ENCODE data around the gene KLHL8.

DNA sequence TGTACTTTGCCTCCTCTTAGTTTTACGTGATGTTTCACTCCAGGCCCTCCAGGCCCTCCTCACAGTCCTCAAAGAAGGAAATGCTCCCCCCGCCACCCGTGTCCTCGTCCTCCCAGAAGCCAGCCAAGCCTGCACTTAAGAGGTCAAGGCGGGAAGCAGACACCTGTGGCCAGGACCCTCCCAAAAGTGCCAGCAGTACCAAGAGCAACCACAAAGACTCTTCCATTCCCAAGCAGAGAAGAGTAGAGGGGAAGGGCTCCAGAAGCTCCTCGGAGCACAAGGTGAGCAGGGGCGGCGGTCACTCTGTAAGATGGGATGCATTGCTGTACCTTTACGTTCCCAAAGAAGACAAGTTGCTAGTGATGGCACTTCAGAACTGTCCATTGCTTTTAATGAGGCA, 94.4 kb downstream of the KLHL8 start:
- TF ChIP-seq, protein P1, sequence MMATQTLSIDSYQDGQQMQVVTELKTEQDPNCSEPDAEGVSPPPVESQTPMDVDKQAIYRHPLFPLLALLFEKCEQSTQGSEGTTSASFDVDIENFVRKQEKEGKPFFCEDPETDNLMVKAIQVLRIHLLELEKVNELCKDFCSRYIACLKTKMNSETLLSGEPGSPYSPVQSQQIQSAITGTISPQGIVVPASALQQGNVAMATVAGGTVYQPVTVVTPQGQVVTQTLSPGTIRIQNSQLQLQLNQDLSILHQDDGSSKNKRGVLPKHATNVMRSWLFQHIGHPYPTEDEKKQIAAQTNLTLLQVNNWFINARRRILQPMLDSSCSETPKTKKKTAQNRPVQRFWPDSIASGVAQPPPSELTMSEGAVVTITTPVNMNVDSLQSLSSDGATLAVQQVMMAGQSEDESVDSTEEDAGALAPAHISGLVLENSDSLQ (IDR thresholded peaks at IDR 0.05) = no peak
- no peak for TF ChIP-seq FOXM1 (IDR thresholded peaks at IDR 0.05; ENCODE audit: borderline replicate concordance)
- TF ChIP-seq TARDBP (IDR thresholded peaks at IDR 0.05) = no peak
- TF ChIP-seq FOXK2 (IDR thresholded peaks at IDR 0.05) = no peak
- TF ChIP-seq SP1 (IDR thresholded peaks at IDR 0.05) = no peak
- TF ChIP-seq L3MBTL2 (conservative IDR thresholded peaks at IDR 0.05) = no peak
- TF ChIP-seq ARNT (IDR thresholded peaks at IDR 0.05) = no peak
- TF ChIP-seq BHLHE40 (IDR thresholded peaks at IDR 0.05; ENCODE audit: borderline replicate concordance) = no peak
- TF ChIP-seq SUZ12 (IDR thresholded peaks at IDR 0.05) = no peak
- TF ChIP-seq FOXA1 (IDR thresholded peaks at IDR 0.05) = no peak
- no peak for TF ChIP-seq HDGF (IDR thresholded peaks at IDR 0.05; ENCODE audit: borderline replicate concordance)

Data from HEK293T (cell line).